GM21576 (cell line): Measurements from ENCODE around the gene DGKD.

Experiments
- ATAC-seq: cut with Tn5 transposase; IDR thresholded peaks from one replicate; pipeline ENCODE4 v1.9.1; 2021; ENCODE audit warnings: mild to moderate bottlenecking, moderate library complexity; ENCODE audit not compliant: unreplicated experiment

DGKD gene

DNA sequence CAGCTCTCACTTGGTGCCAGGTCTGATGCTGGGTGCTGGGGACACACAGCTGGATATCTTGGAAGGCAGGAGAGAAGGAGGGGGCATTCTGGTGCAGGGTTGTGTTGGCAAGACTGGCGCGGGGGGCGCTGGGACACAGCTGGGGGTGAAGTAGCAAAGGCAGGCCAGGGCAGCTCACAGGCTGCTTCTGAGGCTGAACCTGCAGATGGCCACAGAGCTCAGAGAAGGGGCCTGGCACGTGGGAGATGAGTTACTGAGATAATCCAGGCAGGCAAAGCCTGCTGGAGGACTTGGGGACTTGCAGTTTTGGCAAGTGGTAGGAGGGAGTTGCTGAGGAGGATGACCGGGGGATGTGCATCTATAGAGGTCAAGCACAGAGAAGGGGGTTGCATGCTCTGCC is 16.2 kb upstream of the DGKD start:
- no peak for ATAC-seq

DNA sequence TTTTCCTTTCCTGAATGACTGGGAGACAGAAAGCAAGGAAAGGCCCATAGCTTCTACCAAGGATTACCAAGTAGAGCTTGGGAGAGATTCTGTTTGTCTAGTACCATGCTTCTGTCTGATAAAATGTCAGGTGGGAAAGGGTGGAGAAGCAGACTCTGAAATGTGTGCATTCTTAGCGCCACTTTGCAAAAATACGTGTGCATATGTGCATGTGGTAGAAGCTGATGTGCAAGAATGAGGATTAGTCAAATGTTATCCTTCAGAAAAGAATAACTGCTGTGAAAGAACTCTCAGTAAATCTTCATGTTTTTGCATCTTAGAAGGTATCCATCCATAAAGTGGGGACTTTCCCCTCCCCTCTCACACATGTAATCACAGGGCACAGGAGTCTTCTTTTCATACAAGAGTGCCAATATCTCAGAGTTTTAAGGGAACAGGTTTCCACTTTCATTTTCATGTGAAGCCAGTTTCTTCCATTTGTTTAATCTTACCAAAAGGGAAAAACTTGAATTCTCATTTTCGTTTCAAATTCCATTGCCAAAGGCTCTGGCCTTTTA is 15.4 kb upstream of the DGKD start:
- ATAC-seq = no peak

DNA sequence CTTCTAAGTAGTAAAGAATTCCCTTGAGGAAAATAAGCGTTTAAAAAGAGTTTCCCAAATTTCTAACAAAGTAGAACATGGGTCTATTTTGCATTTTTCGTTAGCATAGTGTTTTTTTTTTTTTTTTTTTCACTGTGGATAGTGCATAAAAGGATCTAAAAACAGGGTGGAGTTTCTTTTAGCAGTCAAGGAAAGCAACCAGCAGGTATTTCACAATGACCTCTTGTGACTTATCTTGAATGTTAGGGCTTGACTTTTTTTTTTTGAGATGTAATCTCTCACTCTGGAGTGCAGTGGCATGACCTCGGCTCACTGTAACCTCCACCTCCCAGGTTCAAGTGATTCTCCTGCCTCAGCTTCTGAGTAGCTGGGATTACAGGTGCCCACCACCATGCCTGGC is 14.9 kb upstream of the DGKD start:
- ATAC-seq = no peak

DNA sequence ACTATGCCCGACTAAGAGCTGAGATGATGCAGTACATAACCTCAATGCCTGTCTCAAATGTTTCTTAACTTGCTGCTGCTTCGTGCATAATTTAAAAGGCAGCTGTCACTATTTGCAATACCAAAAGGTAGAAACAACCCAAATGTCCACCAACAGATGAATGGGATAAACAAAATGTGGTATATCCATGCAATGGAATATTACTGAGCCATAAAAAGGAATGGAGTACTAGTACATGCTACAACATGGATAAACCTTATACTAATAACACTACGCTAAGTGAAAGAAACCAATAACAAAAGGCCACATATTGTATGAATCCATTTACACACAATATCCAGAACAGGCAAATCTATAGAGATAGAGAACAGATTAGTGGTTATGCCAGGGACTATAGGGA is 13.0 kb upstream of the DGKD start:
- no peak for ATAC-seq

GRCh38 chr2:233342301-233342700 is 12.0 kb upstream of the DGKD start:
- no peak for ATAC-seq

- ATAC-seq = no peak
Measured at GRCh38 chr2:233343171-233343705, 11.1 kb upstream of the DGKD start.

- no peak for ATAC-seq
Measured at GRCh38 chr2:233346376-233346775, 7.9 kb upstream of the DGKD start.

DNA sequence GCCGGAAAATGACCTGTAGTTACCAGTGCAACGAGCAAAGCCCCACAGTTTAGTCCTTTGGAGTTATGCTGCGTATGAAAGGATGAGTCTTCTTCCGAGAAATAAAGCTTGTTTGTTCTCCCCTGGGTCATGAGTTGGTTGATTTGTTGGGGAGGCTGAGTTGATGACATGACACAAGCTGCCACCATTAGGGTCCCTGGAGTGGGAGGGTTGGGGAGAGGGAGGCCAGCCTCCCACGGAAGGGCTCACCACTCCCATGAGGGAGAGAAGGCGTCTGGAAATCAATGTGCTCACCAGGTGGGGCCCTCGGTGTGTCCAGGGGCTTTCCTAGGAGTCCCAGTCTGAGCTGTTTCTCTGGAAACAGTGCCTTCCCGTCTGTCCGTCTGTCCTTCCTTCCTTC is 7.4 kb upstream of the DGKD start:
- ATAC-seq = no peak

- ATAC-seq = peak; percentile 47
Measured at GRCh38 chr2:233349005-233349998, 5.0 kb upstream of the DGKD start.

DNA sequence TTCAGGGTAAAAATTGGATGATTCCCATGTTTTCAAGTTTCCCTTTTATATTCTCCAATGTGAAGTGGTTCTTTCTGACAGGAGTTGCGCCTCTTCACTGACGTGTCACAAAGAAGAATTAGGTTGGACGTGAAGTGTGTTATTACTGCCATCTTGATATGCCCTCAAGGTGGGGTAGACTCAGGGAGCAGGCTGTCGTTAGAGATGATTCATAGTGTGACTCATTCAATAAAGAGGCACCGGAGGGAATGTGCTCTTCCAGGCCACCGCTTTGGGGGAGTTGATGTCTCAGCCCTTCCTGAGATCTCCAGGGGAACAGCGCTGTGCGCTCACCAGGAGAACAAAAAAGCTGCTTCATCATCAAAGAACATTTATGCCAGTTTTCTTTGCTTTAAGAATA is 3.6 kb upstream of the DGKD start:
- ATAC-seq = no peak

DNA sequence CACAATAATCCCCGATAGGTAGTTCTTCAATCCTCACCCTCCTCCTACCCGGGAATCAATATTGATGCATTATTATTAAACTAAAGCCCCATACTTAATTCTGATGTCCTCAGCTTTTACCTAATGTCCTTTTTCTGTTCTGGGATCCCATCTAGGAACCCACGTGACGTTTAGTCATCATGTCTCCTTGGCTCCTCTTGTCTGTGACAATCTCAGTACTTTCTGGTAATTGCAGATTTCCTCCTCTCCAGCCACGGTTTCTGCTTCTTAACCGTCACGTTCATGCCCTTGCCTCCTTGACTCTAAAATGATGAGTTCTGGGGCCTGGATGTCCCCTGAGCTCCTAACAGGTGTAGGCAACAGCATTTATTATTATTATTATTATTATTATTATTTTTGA is 2.9 kb upstream of the DGKD start:
- no peak for ATAC-seq

DNA sequence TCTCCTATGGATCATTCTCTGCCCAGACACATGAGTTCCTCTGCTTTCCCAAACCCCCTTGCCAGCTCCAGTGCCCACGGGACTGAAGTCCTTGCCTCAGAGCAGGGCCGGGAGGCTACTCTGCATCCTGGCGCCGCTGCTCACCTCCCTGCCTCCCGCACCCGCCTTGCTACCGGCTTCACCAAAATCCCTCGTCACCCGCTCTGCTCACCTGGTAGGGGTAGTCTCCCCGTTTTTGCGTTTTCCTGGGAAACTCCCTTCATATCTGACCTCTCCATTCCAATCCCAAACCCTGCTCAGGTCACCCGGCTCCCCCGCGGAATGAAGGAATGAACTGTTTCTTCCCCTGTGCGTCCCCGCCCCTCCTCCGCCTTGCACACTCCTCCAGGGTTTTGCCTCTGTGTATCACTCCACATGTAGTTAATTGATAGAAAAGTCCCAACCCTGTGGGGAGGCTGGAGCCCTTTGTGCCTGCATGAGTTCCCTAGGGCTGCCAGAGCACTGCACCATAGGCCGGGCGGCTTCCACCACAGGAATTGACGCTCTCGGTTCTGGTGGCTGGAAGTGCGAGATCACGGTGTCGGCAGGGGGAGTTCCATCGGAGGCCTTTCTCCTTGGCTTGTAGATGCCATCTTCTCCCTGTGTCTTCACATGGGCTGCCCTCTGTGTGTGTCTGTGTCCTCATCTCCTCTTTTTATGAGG is 2.0 kb upstream of the DGKD start:
- ATAC-seq = no peak

DNA sequence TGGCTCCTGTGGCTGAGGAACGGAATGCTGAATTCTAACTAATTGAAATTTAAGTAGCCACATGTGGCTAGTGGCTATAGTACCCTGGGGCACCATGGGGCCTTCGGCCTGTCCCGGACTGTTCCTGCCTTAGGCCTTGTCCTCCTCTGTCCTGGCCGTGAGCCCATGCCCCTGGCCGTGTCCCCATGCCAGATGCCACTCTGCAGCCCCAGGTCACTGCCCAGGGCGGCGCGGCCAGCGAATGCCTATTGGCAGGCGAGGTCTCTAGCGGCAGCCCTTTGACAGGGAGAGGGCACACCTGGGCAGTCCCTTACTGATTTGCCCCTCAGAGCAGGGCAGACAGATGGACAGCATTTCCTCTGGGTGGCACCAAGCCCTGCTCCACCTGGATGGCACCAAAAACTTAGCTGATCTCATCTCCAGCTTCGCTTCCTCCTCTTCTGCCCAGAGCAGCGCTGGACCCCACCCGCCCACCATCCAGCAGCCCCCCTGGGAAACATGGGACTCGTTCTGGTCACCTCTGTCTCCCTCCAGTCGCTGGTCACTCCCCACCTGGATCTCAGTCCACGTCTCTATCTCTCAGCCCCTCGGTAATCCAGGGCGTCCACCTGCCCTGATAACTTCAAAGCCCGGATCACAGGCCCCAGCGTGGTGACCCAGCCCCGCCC is 1.1 kb upstream of the DGKD start:
- ATAC-seq = no peak

DNA sequence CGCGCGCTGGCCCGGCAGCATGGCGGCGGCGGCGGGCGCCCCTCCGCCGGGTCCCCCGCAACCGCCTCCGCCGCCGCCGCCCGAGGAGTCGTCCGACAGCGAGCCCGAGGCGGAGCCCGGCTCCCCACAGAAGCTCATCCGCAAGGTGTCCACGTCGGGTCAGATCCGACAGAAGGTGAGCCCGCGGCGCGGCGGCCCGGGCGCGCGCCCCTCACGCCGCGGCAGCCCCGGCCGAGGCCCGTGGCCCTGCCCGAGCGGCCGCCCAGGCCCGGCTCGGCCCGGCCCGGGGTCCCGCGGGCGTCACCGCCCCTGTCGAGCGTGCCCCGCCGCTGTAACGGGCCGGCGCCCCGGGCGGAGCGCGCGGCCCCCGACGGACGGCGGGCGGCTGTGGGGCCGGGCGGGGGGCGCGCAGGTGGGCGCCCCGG is 218 bp downstream of the DGKD start:
- peak; percentile 33 for ATAC-seq

DNA sequence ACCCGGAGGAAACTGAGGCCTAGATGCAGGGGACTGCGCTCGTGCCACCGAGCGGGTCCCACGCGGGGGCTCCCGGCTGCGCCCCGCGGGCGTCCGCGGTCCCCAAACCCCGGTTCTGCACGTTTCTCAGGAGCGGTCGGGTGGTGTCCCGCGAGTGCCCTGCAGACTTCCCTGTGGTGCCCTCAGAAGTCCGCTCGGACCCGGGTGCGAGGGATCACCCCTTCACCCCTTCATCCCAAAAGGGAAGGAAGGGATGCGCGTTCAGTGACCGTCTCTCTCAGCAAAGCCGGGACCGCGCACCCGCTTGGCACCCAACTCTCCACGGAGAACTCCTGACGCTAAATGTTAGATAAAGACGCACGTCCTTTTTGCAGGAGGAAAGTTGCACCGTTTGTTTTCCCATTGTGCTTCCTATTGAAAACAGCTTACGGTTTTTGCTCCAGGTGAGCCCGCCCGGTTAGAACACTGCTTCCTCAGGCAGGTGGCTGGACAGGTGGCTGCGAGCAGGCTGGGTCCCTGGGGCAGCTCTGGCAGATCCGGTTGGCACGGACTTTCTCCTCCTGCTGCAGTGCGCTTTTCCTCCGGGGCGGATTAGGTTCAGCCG is 779 bp downstream of the DGKD start:
- no peak for ATAC-seq

- no peak for ATAC-seq
Measured at GRCh38 chr2:233355916-233356315, 1.6 kb downstream of the DGKD start.

DNA sequence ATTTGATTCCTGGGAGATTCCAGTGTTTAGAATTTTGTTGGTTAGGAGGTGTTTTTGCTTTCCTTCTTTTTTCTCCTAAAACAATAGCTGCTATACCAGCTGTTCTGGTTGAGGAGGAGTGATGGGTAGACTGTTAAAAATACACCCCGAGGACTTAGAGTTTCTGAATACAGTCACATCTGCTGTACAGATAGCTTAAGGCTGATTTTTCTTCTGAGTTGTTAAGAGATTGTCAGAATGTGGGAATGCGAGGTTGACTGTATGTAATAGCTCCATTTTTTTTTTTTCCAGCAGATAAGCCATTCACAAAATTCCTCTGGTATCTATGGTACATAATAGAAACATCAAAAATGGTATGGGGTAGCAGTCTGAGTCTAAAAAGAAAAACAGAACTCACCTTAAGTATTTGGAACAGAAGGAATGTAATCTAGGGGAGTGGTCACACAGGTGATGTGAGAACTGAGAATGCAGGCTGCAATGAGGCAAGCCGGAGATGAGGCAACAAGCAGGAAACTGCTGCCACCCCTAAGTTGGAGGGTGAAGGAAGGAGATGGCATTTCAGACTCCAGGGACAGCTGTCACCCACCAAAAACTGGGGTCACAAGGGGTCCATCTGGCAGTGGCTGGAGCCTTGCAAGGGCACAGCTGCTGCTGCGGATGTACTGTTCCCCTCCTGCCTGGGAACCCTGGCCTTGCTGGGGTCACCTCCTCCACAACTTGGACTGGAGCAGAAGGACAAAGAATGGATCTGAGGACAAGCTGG is 2.4 kb downstream of the DGKD start:
- ATAC-seq = no peak

- ATAC-seq = no peak
Measured at GRCh38 chr2:233358335-233358734, 4.0 kb downstream of the DGKD start.

DNA sequence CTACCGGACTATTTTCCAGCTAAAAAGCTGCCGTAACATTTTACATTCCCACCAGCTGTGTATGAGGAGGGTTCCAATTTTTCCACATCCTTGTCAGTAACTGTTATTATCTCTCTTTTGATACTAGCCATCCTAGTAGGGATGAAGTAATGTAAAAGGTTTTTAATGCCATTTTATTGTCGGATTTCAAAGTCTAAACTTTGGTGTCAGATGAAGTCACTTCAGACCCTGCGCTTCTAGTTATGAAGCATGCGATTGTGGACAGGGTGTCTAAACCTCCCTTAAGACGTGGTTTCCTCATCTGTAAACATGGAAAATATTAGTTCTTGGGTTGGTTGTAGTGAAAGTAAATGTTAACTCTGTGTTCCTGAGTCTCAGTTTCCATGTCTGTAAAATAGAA is 4.7 kb downstream of the DGKD start:
- ATAC-seq = no peak

- ATAC-seq = no peak
Measured at GRCh38 chr2:233359823-233360222, 5.5 kb downstream of the DGKD start.
